NCI-H748 treated with DMSO at 0.1 percent for 48 hours (cell line): ENCODE measurements around the gene GCA.
A peak's percentile ranks its signal among the peaks of the same experiment; 100 is the strongest.

Experiments
- DNase-seq: peaks from one replicate; lab custom pipeline; 2025; lab: John Stamatoyannopoulos, UW

GCA gene, protein sequence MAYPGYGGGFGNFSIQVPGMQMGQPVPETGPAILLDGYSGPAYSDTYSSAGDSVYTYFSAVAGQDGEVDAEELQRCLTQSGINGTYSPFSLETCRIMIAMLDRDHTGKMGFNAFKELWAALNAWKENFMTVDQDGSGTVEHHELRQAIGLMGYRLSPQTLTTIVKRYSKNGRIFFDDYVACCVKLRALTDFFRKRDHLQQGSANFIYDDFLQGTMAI

GRCh38 chr2:162343824-162344616 lies at the start of gene GCA:
GCA (plus strand) TSS chr2:162344132; CDS start chr2:162344249, 117 bp downstream.
- peak; percentile 96 for DNase-seq

GRCh38 chr2:162295009-162295408 lies 48.9 kb upstream of the GCA start:
- no peak for DNase-seq

GRCh38 chr2:162297925-162298552 lies 45.9 kb upstream of the GCA start:
- peak; percentile 73 for DNase-seq

- DNase-seq: no peak
Observed at GRCh38 chr2:162298669-162299335, 45.1 kb upstream of the GCA start.

DNA sequence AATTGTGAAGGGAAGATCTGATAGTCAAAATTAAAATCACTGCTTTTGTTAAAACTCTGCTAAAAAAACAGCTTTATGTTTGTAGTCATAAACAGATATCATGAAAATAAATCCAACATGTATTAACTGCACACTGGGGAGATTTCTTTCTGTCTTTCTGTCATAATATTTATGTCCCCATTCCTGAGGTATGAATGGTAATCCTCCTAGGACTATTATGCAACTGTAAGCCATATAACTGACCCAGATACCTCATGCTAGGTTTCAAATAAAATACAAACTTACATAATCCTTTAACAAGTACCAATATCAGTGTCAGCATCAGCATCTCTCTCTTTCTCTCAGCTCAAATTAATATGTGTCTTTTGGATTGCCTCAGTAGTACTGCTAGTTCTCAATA lies 43.7 kb upstream of the GCA start:
- no peak for DNase-seq

GRCh38 chr2:162301151-162301804 lies 42.7 kb upstream of the GCA start:
- DNase-seq: peak; percentile 59

GRCh38 chr2:162301877-162302276 lies 42.1 kb upstream of the GCA start:
- DNase-seq: no peak

DNA sequence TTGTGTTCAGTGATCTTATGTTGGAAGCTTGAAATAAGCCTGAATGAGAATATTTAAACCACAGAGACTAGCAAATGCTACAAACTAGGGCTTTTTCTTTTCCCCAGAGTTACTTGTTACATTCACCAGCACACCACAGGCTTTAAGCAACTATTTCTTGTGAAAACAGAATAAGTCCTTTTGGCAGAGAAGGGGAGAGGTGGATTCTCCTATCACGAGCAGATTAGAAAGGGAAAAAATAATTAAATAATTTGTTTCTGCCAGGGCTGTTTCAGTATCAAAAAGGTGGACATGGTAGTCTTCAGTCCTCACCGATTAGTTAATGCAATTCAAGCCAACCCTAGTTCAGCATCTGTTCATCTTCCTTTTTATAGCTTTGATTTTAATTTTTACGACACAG lies 38.0 kb upstream of the GCA start:
- no peak for DNase-seq

- DNase-seq: no peak
Observed at GRCh38 chr2:162308747-162309503, 35.0 kb upstream of the GCA start.

DNA sequence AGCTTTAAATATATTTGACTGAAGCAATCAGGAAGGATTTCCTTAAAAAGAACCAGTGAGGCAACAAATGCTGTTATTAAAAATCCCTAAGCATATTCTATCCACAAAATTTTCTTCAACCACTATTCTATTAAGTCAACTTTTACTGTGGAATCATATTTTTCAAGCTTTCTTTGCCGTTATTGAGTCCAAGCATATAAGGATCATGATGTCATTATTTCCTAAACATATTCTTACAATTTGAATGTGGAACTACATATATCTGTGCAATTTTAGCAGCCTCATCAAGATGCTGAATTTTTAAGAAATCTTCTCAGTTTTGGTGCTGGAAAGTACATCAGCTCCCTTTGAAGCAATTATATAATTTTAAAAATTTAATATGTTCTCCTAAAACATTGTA lies 31.1 kb upstream of the GCA start:
- no peak for DNase-seq

DNA sequence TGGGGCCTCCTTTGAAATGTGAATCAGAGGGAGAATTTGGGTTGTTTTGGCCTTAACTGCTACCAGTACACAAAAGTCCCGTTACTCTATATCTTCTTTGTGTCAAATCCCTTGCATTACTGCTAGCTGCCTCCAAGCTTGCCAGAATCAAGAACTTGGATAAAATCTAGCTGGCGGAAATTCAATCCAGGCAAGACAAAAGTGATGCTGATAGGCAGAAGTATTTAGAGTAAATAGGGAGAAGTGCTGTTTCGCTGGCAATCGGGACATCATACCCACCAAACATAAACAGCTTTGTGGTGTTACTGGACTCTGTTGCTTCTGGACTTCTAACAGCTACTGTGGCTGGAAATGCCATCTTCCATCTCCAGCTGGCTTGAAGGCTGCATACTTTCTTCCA lies 28.0 kb upstream of the GCA start:
- DNase-seq: no peak

GRCh38 chr2:162316590-162316989 lies 27.3 kb upstream of the GCA start:
- no peak for DNase-seq

- no peak for DNase-seq
Observed at GRCh38 chr2:162317058-162317742, 26.7 kb upstream of the GCA start.

DNA sequence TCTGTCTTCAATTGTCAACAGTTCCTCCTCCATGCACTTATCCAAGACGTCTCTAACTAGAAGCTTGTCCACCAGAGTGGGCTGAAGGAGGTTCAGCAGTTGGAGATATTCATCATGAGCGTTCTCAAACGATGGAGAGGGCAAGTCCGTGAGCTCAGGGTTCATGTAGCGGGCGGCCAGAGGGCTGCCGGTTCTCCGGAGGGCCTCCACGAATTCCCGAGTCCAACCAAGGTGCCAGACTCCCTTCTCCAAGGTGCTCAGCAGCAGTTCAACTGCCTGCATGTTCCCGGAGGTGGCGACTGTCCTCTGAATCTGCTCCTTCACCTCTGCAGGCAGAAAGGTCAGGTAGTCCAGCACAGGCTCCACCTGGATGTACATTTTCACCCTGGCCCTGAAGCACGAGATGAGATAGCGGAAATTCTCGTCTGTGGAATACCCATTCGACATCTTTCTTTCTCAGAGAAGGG lies 26.0 kb upstream of the GCA start:
- peak; percentile 29 for DNase-seq

GRCh38 chr2:162318328-162319180 lies 25.4 kb upstream of the GCA start, which contains the start of gene IFIH1:
IFIH1 (minus strand) TSS chr2:162318684; CDS start chr2:162318307, 377 bp downstream.
- peak; percentile 78 for DNase-seq

GRCh38 chr2:162320864-162321517 lies 22.9 kb upstream of the GCA start:
- DNase-seq: no peak

DNA sequence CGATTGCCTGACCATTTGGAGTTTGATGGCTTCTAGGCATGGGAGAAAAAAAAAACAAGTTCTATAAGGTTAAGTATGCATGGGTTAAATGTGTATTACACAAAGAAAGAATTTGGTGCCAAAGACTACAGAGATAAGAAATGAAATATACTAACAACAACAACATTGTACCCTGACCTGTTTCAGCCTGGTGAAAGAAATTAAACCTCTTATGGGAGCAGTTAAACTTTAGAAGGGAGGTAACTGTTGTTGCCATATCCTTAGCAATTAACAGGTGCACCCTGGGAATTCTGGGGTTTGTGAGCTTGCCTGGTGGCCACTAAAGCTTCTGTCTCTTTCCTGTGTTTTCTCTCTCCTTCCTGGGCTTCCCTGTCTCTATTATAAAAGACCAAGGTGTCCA lies 19.0 kb upstream of the GCA start:
- DNase-seq: no peak

GRCh38 chr2:162327134-162327769 lies 16.7 kb upstream of the GCA start:
- no peak for DNase-seq

GRCh38 chr2:162327806-162328205 lies 16.1 kb upstream of the GCA start:
- DNase-seq: no peak
